ENCODE results near the gene POMT1. TPM values are rescaled to one million over a fixed set of nuclear protein-coding genes. Genes with fewer than 3 reads are reported as not detected.

POMT1 gene
- total and polyA plus RNA-seq, 2 donors (not counting 3 experiments of a cell fraction or from before 2014, with no cell fraction given), result 44.7 to 53.9 TPM

DNA sequence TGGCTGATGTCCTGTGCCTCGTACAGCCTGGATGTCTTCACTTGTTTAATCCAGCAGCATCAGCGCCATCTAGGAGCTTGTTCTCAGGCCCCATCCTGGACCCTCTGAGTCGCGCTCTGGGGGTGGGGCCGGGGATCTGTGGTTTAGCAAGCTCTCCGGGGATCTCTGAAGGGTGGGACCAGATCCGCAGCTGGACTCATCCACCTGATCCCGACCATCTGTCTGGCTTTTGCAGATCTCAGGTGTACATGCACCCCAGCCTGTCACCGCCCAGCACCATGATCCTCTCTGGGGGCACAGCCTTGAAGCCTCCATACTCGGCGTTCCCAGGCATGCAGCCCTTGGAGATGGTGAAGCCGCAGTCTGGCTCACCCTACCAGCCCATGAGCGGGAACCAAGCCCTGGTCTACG, 15.1 kb upstream of the POMT1 start:
- Histone ChIP-seq H3K27ac (ENCODE audit: insufficient read depth, low read depth, low read length) (no peak overlapping the region), H2AFZ (ENCODE audit: low read depth, low read length) (no peak overlapping the region), H3K4me3 (replicated peaks in 1 of 3; ENCODE audit: insufficient read depth in 1 of 3, low read depth in 1 of 3, low read length in 3 of 3) (no peak overlapping the region), H4K20me1 (replicated peaks; ENCODE audit: control insufficient read depth, extremely low read depth, insufficient read depth, low read length) (no peaks in the 10 kb centered on the region), H3K9me1 (replicated peaks; ENCODE audit: control insufficient read depth, extremely low read depth, insufficient read depth, low read length) (no peaks in the 10 kb centered on the region), H3K36me3 (ENCODE audit: control insufficient read depth in 2 of 2, extremely low read depth in 1 of 2, insufficient read depth in 2 of 2, low read length in 2 of 2) (peaks cover 44 to 95% of the 10 kb centered on the region in 2 experiments), H3K27me3 (ENCODE audit: control insufficient read depth in 2 of 2, insufficient read depth in 2 of 2, low read length in 2 of 2) (no peaks in the 10 kb centered on the region), H3K4me1 (ENCODE audit: control insufficient read depth, extremely low read depth, insufficient read depth, low read length) (no peaks in the 10 kb centered on the region), H3K79me2 (ENCODE audit: control insufficient read depth, insufficient read depth, low read length) (peaks cover 3% of the 10 kb centered on the region), H3K9me3 (replicated peaks; ENCODE audit: control insufficient read depth, insufficient read depth, low read length) (no peaks in the 10 kb centered on the region), H3K4me2 (ENCODE audit: insufficient read depth, low read length) (no peak overlapping the region), H3K9ac (replicated peaks; ENCODE audit: extremely low read depth, insufficient read depth, low read length) (no peak overlapping the region)
- FAIRE-seq, result no peak
- no TSS peak for BruUV-seq (replicated peaks)
- no peak for TF ChIP-seq MYC (IDR thresholded peaks at IDR 0.05; ENCODE audit: low read depth, low read length)
- TF ChIP-seq, protein P1, sequence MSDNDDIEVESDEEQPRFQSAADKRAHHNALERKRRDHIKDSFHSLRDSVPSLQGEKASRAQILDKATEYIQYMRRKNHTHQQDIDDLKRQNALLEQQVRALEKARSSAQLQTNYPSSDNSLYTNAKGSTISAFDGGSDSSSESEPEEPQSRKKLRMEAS (IDR thresholded peaks at IDR 0.05; ENCODE audit: insufficient read depth, insufficient read length), result no peak
- TF ChIP-seq GATA2 (IDR thresholded peaks at IDR 0.05; ENCODE audit: insufficient read depth, insufficient read length, low read depth, low read length), result no peak
- TF ChIP-seq JUN (IDR thresholded peaks at IDR 0.05; ENCODE audit: borderline replicate concordance, insufficient read depth, insufficient read length, low read depth), result no peak
- no peak for TF ChIP-seq POLR2AphosphoS5 (IDR thresholded peaks at IDR 0.05; ENCODE audit: insufficient read depth, low read depth, low read length)
- TF ChIP-seq FOS (IDR thresholded peaks at IDR 0.05; ENCODE audit: borderline replicate concordance, insufficient read depth, low read length), result no peak
- no peak for TF ChIP-seq EZH2 (IDR thresholded peaks at IDR 0.05; ENCODE audit: borderline replicate concordance, low read depth, low read length, severe bottlenecking)
- TF ChIP-seq POLR2A (IDR thresholded peaks at IDR 0.05; ENCODE audit: low read depth, low read length), result no peak
- TF ChIP-seq, protein P2, sequence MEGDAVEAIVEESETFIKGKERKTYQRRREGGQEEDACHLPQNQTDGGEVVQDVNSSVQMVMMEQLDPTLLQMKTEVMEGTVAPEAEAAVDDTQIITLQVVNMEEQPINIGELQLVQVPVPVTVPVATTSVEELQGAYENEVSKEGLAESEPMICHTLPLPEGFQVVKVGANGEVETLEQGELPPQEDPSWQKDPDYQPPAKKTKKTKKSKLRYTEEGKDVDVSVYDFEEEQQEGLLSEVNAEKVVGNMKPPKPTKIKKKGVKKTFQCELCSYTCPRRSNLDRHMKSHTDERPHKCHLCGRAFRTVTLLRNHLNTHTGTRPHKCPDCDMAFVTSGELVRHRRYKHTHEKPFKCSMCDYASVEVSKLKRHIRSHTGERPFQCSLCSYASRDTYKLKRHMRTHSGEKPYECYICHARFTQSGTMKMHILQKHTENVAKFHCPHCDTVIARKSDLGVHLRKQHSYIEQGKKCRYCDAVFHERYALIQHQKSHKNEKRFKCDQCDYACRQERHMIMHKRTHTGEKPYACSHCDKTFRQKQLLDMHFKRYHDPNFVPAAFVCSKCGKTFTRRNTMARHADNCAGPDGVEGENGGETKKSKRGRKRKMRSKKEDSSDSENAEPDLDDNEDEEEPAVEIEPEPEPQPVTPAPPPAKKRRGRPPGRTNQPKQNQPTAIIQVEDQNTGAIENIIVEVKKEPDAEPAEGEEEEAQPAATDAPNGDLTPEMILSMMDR (IDR thresholded peaks at IDR 0.05; ENCODE audit: extremely low read depth in 1 of 2, insufficient read depth in 1 of 2, low read depth in 1 of 2, low read length in 2 of 2), result no peak
- no peak for DNase-seq (ENCODE audit: low read depth, low spot score)
- ChIA-PET CTCF (no interaction called here), POLR2A (no interaction called here)
- dilution Hi-C loops (cut with MboI; ENCODE audit: extremely low pct_ligation_motif_present, low sequenced_read_pairs), result no loop called here
- intact Hi-C loops (cut with micrococcal nuclease), result no loop called here
